Peyer's patch (tissue), 4 donors: ENCODE measurements around the gene DLL3.

ENCODE experiments used
- CTCF ChIP-seq, 6 experiments: fragments of 450-650 bp in 4 of 6; fragments of 200-600 bp in 2 of 6; sonication (generic) in 1 of 6; IDR thresholded peaks; one replicate each; pipeline ENCODE4 v1.5.1; 2017 to 2019; ENCODE audit warnings: antibody characterized with exemption in 6 of 6, mild to moderate bottlenecking in 3 of 6, moderate library complexity in 1 of 6
- POLR2A ChIP-seq, 2 donors: fragments of 450-650 bp; IDR thresholded peaks; one replicate each; pipeline ENCODE4 v1.5.1; 2017; ENCODE audit warnings: antibody characterized with exemption in 2 of 2, mild to moderate bottlenecking in 2 of 2, moderate library complexity in 2 of 2

GRCh38 chr19:39474139-39474620 lies 24.6 kb upstream of the DLL3 start:
- peak; percentile 29 to 85 (median 60) for TF ChIP-seq CTCF (IDR thresholded peaks at IDR 0.05)
- no peak for TF ChIP-seq POLR2A (IDR thresholded peaks at IDR 0.05)
